Uterus (tissue), 4 donors: Measurements from ENCODE around the gene CLUH. TPM values are rescaled to one million over a fixed set of nuclear protein-coding genes. Genes with fewer than 3 reads are reported as not detected.

ENCODE experiments used
- DNase-seq, 2 donors: peaks; one replicate each; pipeline ENCODE4 v3.0.0-alpha.2; 2019 to 2020
- H3K27ac ChIP-seq, 2 donors: fragments of 200-600 bp; sonication (generic); 1 replicate in 1 of 2; 2 replicates in 1 of 2; pipeline ENCODE4 v1.5.1; 2016 to 2018
- H3K27me3 ChIP-seq, 2 donors: fragments of 200-600 bp; sonication (generic); one replicate each; pipeline ENCODE4 v1.5.1; 2018 to 2019; ENCODE audit warnings: control low read depth in 1 of 2
- H3K36me3 ChIP-seq, 2 donors: fragments of 200-600 bp; sonication (generic); one replicate each; pipeline ENCODE4 v1.5.1; 2019; ENCODE audit warnings: control low read depth in 1 of 2
- H3K4me1 ChIP-seq, 2 donors: fragments of 200-600 bp; sonication (generic); one replicate each; pipeline ENCODE4 v1.5.1; 2018 to 2019; ENCODE audit warnings: control low read depth in 1 of 2
- H3K4me3 ChIP-seq, 2 donors: fragments of 200-600 bp; sonication (generic); 1 replicate in 1 of 2; 2 replicates in 1 of 2; pipeline ENCODE4 v1.5.1; 2018 to 2019; ENCODE audit warnings: mild to moderate bottlenecking in 1 of 2
- H3K9me3 ChIP-seq, 2 donors: fragments of 200-600 bp; sonication (generic); one replicate each; pipeline ENCODE4 v1.5.1; 2019; ENCODE audit warnings: control low read depth in 1 of 2
- CTCF ChIP-seq, 4 experiments: fragments of 200-600 bp in 2 of 4; fragments of 450-650 bp in 2 of 4; sonication (generic) in 2 of 4; IDR thresholded peaks; one replicate each; pipeline ENCODE4 v1.5.1; 2016 to 2019; ENCODE audit warnings: antibody characterized with exemption in 4 of 4, mild to moderate bottlenecking in 2 of 4, moderate library complexity in 1 of 4
- POLR2A ChIP-seq, 2 donors: fragments of 450-650 bp; IDR thresholded peaks; one replicate each; pipeline ENCODE4 v1.6.1; 2016; ENCODE audit warnings: antibody characterized with exemption in 2 of 2, mild to moderate bottlenecking in 1 of 2, moderate library complexity in 1 of 2
- intact Hi-C: fragments of 100-400 bp; cut with DNase I; formaldehyde crosslinking; loops from one replicate; pipeline ENCODE4 v1.15.1; 2023; ENCODE audit warnings: low total_unique reads
- total RNA-seq, 4 donors: library from RNA; depleted of rRNA in 3 of 4; stranded (reverse); fragments of >200 nt in 3 of 4; gene quantifications; one replicate each; pipeline versions ENCODE4 v1.1.0 to v1.2.4, GENCODE V29; 2014 to 2023
- donor health status: DM: yes; HTN: yes; CAD: no.

Gene CLUH
- total RNA-seq, 4 donors from 2014 or later: 9.2 to 40.3 (median 20.1) TPM

GRCh38 chr17:2704031-2704889, 7.3 kb downstream of the CLUH start:
- intact Hi-C loops: loop anchor here (10.0 kb wide), 1 partner anchor 109 kb away; the partner anchor contains the start of gene PAFAH1B1
- H3K27me3 ChIP-seq: no peaks in the 10 kb centered on the region
- H3K4me1 ChIP-seq: peaks cover 0 to 7% of the 10 kb centered on the region in 2 donors
- TF ChIP-seq POLR2A (IDR thresholded peaks at IDR 0.05) (no peak), CTCF (IDR thresholded peaks at IDR 0.05) (no peak)
- H3K27ac ChIP-seq: no peak overlapping the region
- H3K4me3 ChIP-seq: no peak overlapping the region
- H3K9me3 ChIP-seq: no peaks in the 10 kb centered on the region
- peak in 1 of 2 donors; percentile 12 for DNase-seq
- H3K36me3 ChIP-seq: no peaks in the 10 kb centered on the region

DNA sequence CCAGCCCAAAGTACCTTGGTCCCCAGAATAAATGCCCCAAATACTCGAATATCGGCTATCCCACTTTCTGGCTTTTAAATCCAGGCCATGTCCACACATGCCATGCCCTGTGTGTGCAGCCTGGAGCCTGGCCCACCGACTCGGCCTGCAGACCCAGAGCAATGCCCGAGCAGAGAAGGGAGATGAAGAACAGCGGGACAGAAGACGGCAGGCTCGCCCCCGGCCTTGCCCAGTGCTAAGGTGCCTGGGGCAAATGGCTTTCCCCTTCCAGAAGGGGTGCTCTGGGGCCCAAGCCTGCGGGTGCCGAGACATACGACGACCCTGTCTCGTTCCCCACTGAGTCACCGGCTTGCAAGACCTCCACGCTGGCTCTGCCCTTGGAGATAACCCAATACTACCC, 8.0 kb downstream of the CLUH start:
- intact Hi-C loops: loop anchor here (10.0 kb wide), 1 partner anchor 109 kb away; the partner anchor contains the start of gene PAFAH1B1
- peaks cover 0 to under 1% of the 10 kb centered on the region in 2 donors for H3K4me1 ChIP-seq
- H3K9me3 ChIP-seq: no peaks in the 10 kb centered on the region
- H3K27ac ChIP-seq: no peak overlapping the region
- H3K36me3 ChIP-seq: no peaks in the 10 kb centered on the region
- H3K27me3 ChIP-seq: no peaks in the 10 kb centered on the region
- DNase-seq: no peak
- no peak overlapping the region for H3K4me3 ChIP-seq
- no peak for TF ChIP-seq CTCF (IDR thresholded peaks at IDR 0.05)
- TF ChIP-seq POLR2A (IDR thresholded peaks at IDR 0.05): no peak

DNA sequence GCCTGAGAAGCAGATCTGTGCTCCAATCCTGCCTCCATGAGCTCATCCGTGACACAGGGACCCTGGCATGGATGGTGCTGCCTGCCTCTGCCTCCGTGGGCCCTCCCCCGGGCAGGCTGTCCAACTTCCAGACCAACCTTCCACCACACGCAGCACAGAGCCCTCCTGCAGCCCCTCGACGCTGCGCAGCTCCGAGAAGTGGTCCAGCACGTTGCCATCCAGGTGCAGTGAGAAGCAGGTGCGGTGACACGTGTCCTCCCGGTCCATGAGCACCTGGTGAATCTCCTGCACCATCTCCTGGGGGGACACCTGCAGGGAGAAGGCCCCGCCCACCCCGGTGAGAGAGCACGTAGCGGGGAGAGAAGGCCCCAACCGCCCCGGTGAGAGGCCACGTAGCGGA, 8.4 kb downstream of the CLUH start:
- TF ChIP-seq POLR2A (IDR thresholded peaks at IDR 0.05) (no peak), CTCF (IDR thresholded peaks at IDR 0.05) (no peak)
- intact Hi-C loops: loop anchor here (10.0 kb wide), 1 partner anchor 108 kb away; the partner anchor contains the start of gene PAFAH1B1
- no peaks in the 10 kb centered on the region for H3K27me3 ChIP-seq
- H3K9me3 ChIP-seq: no peaks in the 10 kb centered on the region
- peak in 1 of 2 donors; percentile 12 for DNase-seq
- H3K4me3 ChIP-seq: no peak overlapping the region
- no peaks in the 10 kb centered on the region for H3K4me1 ChIP-seq
- H3K36me3 ChIP-seq: no peaks in the 10 kb centered on the region
- H3K27ac ChIP-seq: no peak overlapping the region

DNA sequence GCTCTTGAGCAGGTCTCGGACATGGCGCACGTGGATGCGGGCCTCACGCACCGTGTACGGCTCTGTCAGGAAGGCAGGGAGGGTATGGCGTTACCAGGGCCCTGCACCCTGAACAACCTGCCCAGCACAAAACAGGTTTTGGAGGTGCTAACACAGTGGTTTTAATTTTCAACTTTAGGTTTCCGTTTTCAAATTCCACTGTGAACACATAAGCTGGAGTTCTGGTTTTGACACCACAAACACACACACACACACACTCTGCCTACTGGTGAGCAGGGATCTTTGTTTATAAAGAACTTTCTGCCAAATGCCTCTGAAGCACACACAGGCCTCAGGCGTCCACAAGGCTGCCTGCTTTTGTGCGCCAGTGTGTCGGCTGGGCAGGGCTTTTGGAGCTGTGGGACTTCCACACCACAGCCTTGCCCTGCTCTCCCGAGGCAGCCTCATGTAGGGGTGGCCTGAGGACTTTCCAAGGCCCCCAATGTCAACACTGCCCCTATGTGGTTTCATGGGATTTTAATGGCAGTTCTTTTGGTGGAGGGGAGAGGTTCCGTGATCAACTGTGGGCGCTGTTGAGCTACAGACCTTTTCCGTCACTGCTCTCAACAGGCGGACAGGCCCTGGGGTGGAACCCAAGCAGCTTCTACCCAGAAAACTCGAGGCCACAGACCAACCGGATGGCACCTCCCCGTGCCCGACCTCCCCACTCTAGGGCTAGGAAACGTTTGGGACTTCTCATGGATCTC, 9.4 kb downstream of the CLUH start:
- Histone ChIP-seq H3K36me3 (no peaks in the 10 kb centered on the region), H3K4me3 (no peak overlapping the region), H3K4me1 (no peaks in the 10 kb centered on the region), H3K27ac (no peak overlapping the region), H3K9me3 (no peaks in the 10 kb centered on the region), H3K27me3 (no peaks in the 10 kb centered on the region)
- TF ChIP-seq POLR2A (IDR thresholded peaks at IDR 0.05): no peak
- peak in 1 of 2 donors; percentile 8 for DNase-seq
- intact Hi-C loops: loop anchor here (10.0 kb wide), 1 partner anchor 107 kb away; the partner anchor contains the start of gene PAFAH1B1

GRCh38 chr17:2701161-2701995, 10.2 kb downstream of the CLUH start:
- Histone ChIP-seq H3K36me3 (no peaks in the 10 kb centered on the region), H3K27ac (no peak overlapping the region)
- intact Hi-C loops: loop anchor here (10.0 kb wide), 1 partner anchor 107 kb away; the partner anchor contains the start of gene PAFAH1B1

More at GRCh38 chr17:2701161-2701995, 10.2 kb downstream of the CLUH start:
- Histone ChIP-seq H3K9me3 (no peaks in the 10 kb centered on the region), H3K4me3 (no peak overlapping the region), H3K4me1 (no peaks in the 10 kb centered on the region), H3K27me3 (no peaks in the 10 kb centered on the region)
- TF ChIP-seq CTCF (IDR thresholded peaks at IDR 0.05): no peak
- DNase-seq: peak; percentile 10 to 13
